Vagina (tissue), 2 donors: Measurements from ENCODE around the gene FOSL1. TPM values are rescaled to one million over a fixed set of nuclear protein-coding genes. Genes with fewer than 3 reads are reported as not detected.

Experiments
- DNase-seq, 2 donors: peaks; one replicate each; pipeline ENCODE4 v3.0.0-alpha.2; 2017; ENCODE audit errors: extremely low spot score in 2 of 2
- H3K27ac ChIP-seq: fragments of 200-600 bp; sonication (generic); one replicate; pipeline ENCODE4 v1.5.1; 2019
- H3K27me3 ChIP-seq: fragments of 200-600 bp; sonication (generic); one replicate; pipeline ENCODE4 v1.5.1; 2019
- H3K36me3 ChIP-seq, 2 donors: fragments of 200-600 bp; sonication (generic); one replicate each; pipeline ENCODE4 v1.5.1; 2017 to 2019
- H3K4me1 ChIP-seq: fragments of 200-600 bp; sonication (generic); one replicate; pipeline ENCODE4 v1.5.1; 2019
- H3K4me3 ChIP-seq, 2 donors: fragments of 200-600 bp; sonication (generic); 1 replicate in 1 of 2; 2 replicates in 1 of 2; pipeline ENCODE4 v1.5.1; 2016 to 2019
- H3K9me3 ChIP-seq: fragments of 200-600 bp; sonication (generic); one replicate; pipeline ENCODE4 v1.5.1; 2019
- POLR2A ChIP-seq, 2 donors: fragments of 450-650 bp; IDR thresholded peaks; one replicate each; pipeline ENCODE4 v1.6.1; 2017; ENCODE audit warnings: antibody characterized with exemption in 2 of 2, mild to moderate bottlenecking in 2 of 2, moderate library complexity in 2 of 2
- POLR2AphosphoS5 ChIP-seq, 2 donors: sonication (generic); formaldehyde crosslinking; IDR thresholded peaks; one replicate each; pipeline ENCODE4 v1.9.0; 2017; ENCODE audit warnings: antibody characterized with exemption in 2 of 2, mild to moderate bottlenecking in 2 of 2, low read depth in 1 of 2; ENCODE audit not compliant: insufficient read depth in 1 of 2
- intact Hi-C: fragments of 100-400 bp; cut with DNase I; formaldehyde crosslinking; loops from one replicate; pipeline ENCODE4 v1.15.1; 2023
- total RNA-seq: library from RNA; depleted of rRNA; stranded (reverse); fragments of >200 nt; gene quantifications from one replicate; pipeline ENCODE4 v1.2.3, GENCODE V29; 2016
- TF ChIP-seq, protein P1 (sequence below), 3 experiments: fragments of 450-650 bp in 2 of 3; fragments of 200-600 bp in 1 of 3; sonication (generic) in 1 of 3; IDR thresholded peaks; one replicate each; pipeline ENCODE4 v1.5.1; 2017 to 2019; ENCODE audit warnings: antibody characterized with exemption in 3 of 3, mild to moderate bottlenecking in 2 of 3, moderate library complexity in 2 of 3

The FOSL1 gene
- total RNA-seq, 1 donor from 2014 or later = 20.9 TPM

DNA sequence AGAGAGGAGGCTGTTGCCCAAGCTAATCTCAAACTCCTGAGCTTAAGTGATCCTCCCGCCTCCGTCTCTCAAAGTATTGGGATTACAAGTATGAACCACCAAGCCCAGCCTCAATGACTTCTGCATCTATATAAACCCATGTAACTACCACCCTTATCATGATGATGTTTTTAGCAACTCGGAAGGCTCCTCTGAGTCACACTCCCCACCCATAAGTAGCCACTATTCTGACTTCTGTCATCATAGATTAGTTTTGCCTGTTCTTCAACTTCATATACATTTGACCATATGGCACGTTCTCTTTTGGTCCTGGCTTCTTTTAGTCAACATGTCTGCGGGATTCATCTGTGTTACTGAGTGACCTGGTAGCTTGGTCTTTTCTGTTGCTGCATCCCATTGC lies 6.4 kb upstream of the FOSL1 start:
- Histone ChIP-seq H3K9me3 (no peaks in the 10 kb centered on the region), H3K4me1 (peaks cover 6% of the 10 kb centered on the region), H3K4me3 (no peak overlapping the region), H3K27ac (no peak overlapping the region), H3K27me3 (no peaks in the 10 kb centered on the region), H3K36me3 (no peaks in the 10 kb centered on the region)
- TF ChIP-seq POLR2A (IDR thresholded peaks at IDR 0.05) = no peak
- TF ChIP-seq POLR2AphosphoS5 (IDR thresholded peaks at IDR 0.05; ENCODE audit: insufficient read depth in 1 of 2, low read depth in 1 of 2) = no peak
- TF ChIP-seq, protein P1, sequence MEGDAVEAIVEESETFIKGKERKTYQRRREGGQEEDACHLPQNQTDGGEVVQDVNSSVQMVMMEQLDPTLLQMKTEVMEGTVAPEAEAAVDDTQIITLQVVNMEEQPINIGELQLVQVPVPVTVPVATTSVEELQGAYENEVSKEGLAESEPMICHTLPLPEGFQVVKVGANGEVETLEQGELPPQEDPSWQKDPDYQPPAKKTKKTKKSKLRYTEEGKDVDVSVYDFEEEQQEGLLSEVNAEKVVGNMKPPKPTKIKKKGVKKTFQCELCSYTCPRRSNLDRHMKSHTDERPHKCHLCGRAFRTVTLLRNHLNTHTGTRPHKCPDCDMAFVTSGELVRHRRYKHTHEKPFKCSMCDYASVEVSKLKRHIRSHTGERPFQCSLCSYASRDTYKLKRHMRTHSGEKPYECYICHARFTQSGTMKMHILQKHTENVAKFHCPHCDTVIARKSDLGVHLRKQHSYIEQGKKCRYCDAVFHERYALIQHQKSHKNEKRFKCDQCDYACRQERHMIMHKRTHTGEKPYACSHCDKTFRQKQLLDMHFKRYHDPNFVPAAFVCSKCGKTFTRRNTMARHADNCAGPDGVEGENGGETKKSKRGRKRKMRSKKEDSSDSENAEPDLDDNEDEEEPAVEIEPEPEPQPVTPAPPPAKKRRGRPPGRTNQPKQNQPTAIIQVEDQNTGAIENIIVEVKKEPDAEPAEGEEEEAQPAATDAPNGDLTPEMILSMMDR (IDR thresholded peaks at IDR 0.05) = no peak
- no peak for DNase-seq
- intact Hi-C loops = no loop called here

GRCh38 chr11:65903715-65904114 lies 3.5 kb upstream of the FOSL1 start:
- no peaks in the 10 kb centered on the region for H3K9me3 ChIP-seq
- no peaks in the 10 kb centered on the region for H3K36me3 ChIP-seq
- TF ChIP-seq POLR2A (IDR thresholded peaks at IDR 0.05) (no peak), POLR2AphosphoS5 (IDR thresholded peaks at IDR 0.05; ENCODE audit: insufficient read depth in 1 of 2, low read depth in 1 of 2) (no peak)
- TF ChIP-seq, protein P1 (IDR thresholded peaks at IDR 0.05) = no peak
- no peak overlapping the region for H3K4me3 ChIP-seq
- H3K27me3 ChIP-seq = no peaks in the 10 kb centered on the region
- no peak overlapping the region for H3K27ac ChIP-seq
- peaks cover 15% of the 10 kb centered on the region for H3K4me1 ChIP-seq
- intact Hi-C loops = no loop called here
- DNase-seq = no peak

GRCh38 chr11:65903068-65903481 lies 2.9 kb upstream of the FOSL1 start:
- Histone ChIP-seq H3K27ac (no peak overlapping the region), H3K4me3 (no peak overlapping the region), H3K36me3 (no peaks in the 10 kb centered on the region), H3K4me1 (peaks cover 17% of the 10 kb centered on the region), H3K9me3 (no peaks in the 10 kb centered on the region), H3K27me3 (no peaks in the 10 kb centered on the region)
- intact Hi-C loops = no loop called here
- DNase-seq = no peak
- TF ChIP-seq POLR2A (IDR thresholded peaks at IDR 0.05) (no peak), POLR2AphosphoS5 (IDR thresholded peaks at IDR 0.05; ENCODE audit: insufficient read depth in 1 of 2, low read depth in 1 of 2) (no peak)
- TF ChIP-seq, protein P1 (IDR thresholded peaks at IDR 0.05) = no peak

GRCh38 chr11:65900899-65901180 lies 652 bp upstream of the FOSL1 start:
- peak overlapping the region in 1 of 2 donors; percentile 55 for H3K4me3 ChIP-seq
- intact Hi-C loops = no loop called here
- H3K27ac ChIP-seq = peak overlapping the region; percentile 16
- no peaks in the 10 kb centered on the region for H3K27me3 ChIP-seq
- no peak for DNase-seq
- peaks cover 17% of the 10 kb centered on the region for H3K4me1 ChIP-seq
- no peaks in the 10 kb centered on the region for H3K9me3 ChIP-seq
- TF ChIP-seq, protein P1 (IDR thresholded peaks at IDR 0.05) = no peak
- no peak for TF ChIP-seq POLR2A (IDR thresholded peaks at IDR 0.05)
- TF ChIP-seq POLR2AphosphoS5 (IDR thresholded peaks at IDR 0.05; ENCODE audit: insufficient read depth in 1 of 2, low read depth in 1 of 2) = no peak
- no peaks in the 10 kb centered on the region for H3K36me3 ChIP-seq

- Histone ChIP-seq H3K27ac (peak overlapping the region; percentile 69), H3K9me3 (no peaks in the 10 kb centered on the region), H3K27me3 (no peaks in the 10 kb centered on the region), H3K36me3 (no peaks in the 10 kb centered on the region), H3K4me3 (peak overlapping the region; percentile 55 to 56), H3K4me1 (peaks cover 17% of the 10 kb centered on the region)
- TF ChIP-seq, protein P1 (IDR thresholded peaks at IDR 0.05) = peak in 1 of 3 experiments; percentile 5
- TF ChIP-seq POLR2AphosphoS5 (IDR thresholded peaks at IDR 0.05; ENCODE audit: insufficient read depth in 1 of 2, low read depth in 1 of 2) = peak in 1 of 2 donors; percentile 73
- TF ChIP-seq POLR2A (IDR thresholded peaks at IDR 0.05) = no peak
- no peak for DNase-seq
- intact Hi-C loops = no loop called here
These were observed 648 bp downstream of the FOSL1 start for GRCh38 chr11:65899356-65900124.
